SK-N-SH treated with all-trans-retinoic acid at 6 μM for 48 hours (cell line): ENCODE results near the gene SECISBP2.

Source experiments
- ATAC-seq: fragments of 200-7000 bp; cut with Tn5 transposase; 3 replicates; pipeline ENCODE4 v1.9.1; 2020; ENCODE audit warnings: mild to moderate bottlenecking, moderate library complexity
- ARNTL ChIP-seq: fragments of 450-650 bp; formaldehyde crosslinking; IDR thresholded peaks from 2 replicates; pipeline ENCODE4 v1.5.0; 2020; ENCODE audit warnings: low read depth, mild to moderate bottlenecking, moderate library complexity, borderline replicate concordance
- BACH2 ChIP-seq: fragments of 250-450 bp; sonication (Bioruptor Pico); IDR thresholded peaks from 2 replicates; pipeline ENCODE4 v1.9.0; 2021; ENCODE audit warnings: mild to moderate bottlenecking, borderline replicate concordance
- CREB5 ChIP-seq: fragments of 250-450 bp; sonication (Bioruptor Pico); IDR thresholded peaks from 2 replicates; pipeline ENCODE4 v1.5.1; 2020; ENCODE audit warnings: low read depth, mild to moderate bottlenecking, moderate library complexity
- CSDC2 ChIP-seq: fragments of 250-450 bp; sonication (Bioruptor Pico); IDR thresholded peaks from 2 replicates; pipeline ENCODE4 v1.5.0; 2020; ENCODE audit warnings: mild to moderate bottlenecking, moderate library complexity
- GLIS3 ChIP-seq: fragments of 250-450 bp; sonication (Bioruptor Pico); IDR thresholded peaks from 2 replicates; pipeline ENCODE4 v1.5.0; 2020; ENCODE audit warnings: mild to moderate bottlenecking, moderate library complexity
- ISL1 ChIP-seq: fragments of 250-450 bp; sonication (Bioruptor Pico); IDR thresholded peaks from 2 replicates; pipeline ENCODE4 v2.1.2; 2022; ENCODE audit warnings: mild to moderate bottlenecking, moderate library complexity
- OSR1 ChIP-seq: fragments of 250-450 bp; sonication (Bioruptor Pico); IDR thresholded peaks from 2 replicates; pipeline ENCODE4 v1.8.0; 2022; ENCODE audit warnings: moderate library complexity, mild to moderate bottlenecking, inconsistent platforms
- PATZ1 ChIP-seq: fragments of 250-450 bp; sonication (Bioruptor Pico); IDR thresholded peaks from 2 replicates; pipeline ENCODE4 v1.8.0; 2020; ENCODE audit warnings: mild to moderate bottlenecking, moderate library complexity, borderline replicate concordance
- POU6F1 ChIP-seq: fragments of 250-450 bp; sonication (Bioruptor Pico); IDR thresholded peaks from 2 replicates; pipeline ENCODE4 v1.8.0; 2021; ENCODE audit warnings: low read depth, mild to moderate bottlenecking, moderate library complexity, borderline replicate concordance
- PPARA ChIP-seq: fragments of 250-450 bp; sonication (Bioruptor Pico); IDR thresholded peaks from 2 replicates; pipeline ENCODE4 v1.5.0; 2020; ENCODE audit warnings: mild to moderate bottlenecking, borderline replicate concordance
- RARB ChIP-seq: fragments of 250-450 bp; sonication (Bioruptor Pico); IDR thresholded peaks from 2 replicates; pipeline ENCODE4 v1.8.0; 2021; ENCODE audit warnings: mild to moderate bottlenecking, moderate library complexity
- SNAI2 ChIP-seq: fragments of 250-450 bp; sonication (Bioruptor Pico); IDR thresholded peaks from 2 replicates; pipeline ENCODE4 v1.5.0; 2020; ENCODE audit warnings: mild to moderate bottlenecking, moderate library complexity
- TSHZ2 ChIP-seq: fragments of 250-450 bp; sonication (Bioruptor Pico); IDR thresholded peaks from 2 replicates; pipeline ENCODE4 v1.5.0; 2020; ENCODE audit warnings: mild to moderate bottlenecking, moderate library complexity
- ZC3H10 ChIP-seq: fragments of 250-450 bp; sonication (Bioruptor Pico); IDR thresholded peaks from 2 replicates; pipeline ENCODE4 v1.5.1; 2021; ENCODE audit warnings: mild to moderate bottlenecking, moderate library complexity
- ZFP3 ChIP-seq: fragments of 250-450 bp; sonication (Bioruptor Pico); IDR thresholded peaks from 2 replicates; pipeline ENCODE4 v1.5.0; 2020; ENCODE audit warnings: mild to moderate bottlenecking, moderate library complexity
- ZFP30 ChIP-seq: fragments of 450-650 bp; formaldehyde crosslinking; IDR thresholded peaks from 2 replicates; pipeline ENCODE4 v1.5.0; 2022; ENCODE audit warnings: mild to moderate bottlenecking, moderate library complexity
- ZNF565 ChIP-seq: fragments of 450-650 bp; formaldehyde crosslinking; conservative IDR thresholded peaks from 2 replicates; pipeline ENCODE4 v1.5.0; 2020; ENCODE audit warnings: low read depth, mild to moderate bottlenecking, moderate library complexity
- ZNF8 ChIP-seq: fragments of 450-650 bp; formaldehyde crosslinking; IDR thresholded peaks from 2 replicates; pipeline ENCODE4 v1.5.0; 2020; ENCODE audit warnings: mild to moderate bottlenecking, moderate library complexity

Gene SECISBP2

GRCh38 chr9:89318123-89319014 lies at the start of gene SECISBP2:
TSS of gene SECISBP2 (plus strand) at chr9:89318500. CDS start at chr9:89318577, 77 bp downstream.
- TF ChIP-seq CSDC2 = peak; percentile 90; the same call in 1 of the 2 replicates
- TF ChIP-seq BACH2 (CRISPR knock-in tag) = no peak
- 0 out of 2 replicates have a peak, but pooled peaks have one; percentile 40 for TF ChIP-seq CREB5 (CRISPR knock-in tag)
- no peak for TF ChIP-seq POU6F1 (CRISPR knock-in tag)
- TF ChIP-seq RARB (CRISPR knock-in tag) = no peak
- 0 out of 2 replicates have a peak, but pooled peaks have one; percentile 43 for TF ChIP-seq PATZ1 (CRISPR knock-in tag)
- peak; percentile 21; the same call in 1 of the 2 replicates for TF ChIP-seq TSHZ2 (CRISPR knock-in tag)
- no peak for TF ChIP-seq SNAI2 (CRISPR knock-in tag)
- TF ChIP-seq ARNTL (CRISPR knock-in tag) = 0 out of 2 replicates have a peak, but pooled peaks have one; percentile 17
- 0 out of 2 replicates have a peak, but pooled peaks have one; percentile 57 for TF ChIP-seq GLIS3 (CRISPR knock-in tag)
- TF ChIP-seq ZNF8 = no peak; the same call in 1 of the 2 replicates
- peak; percentile 61; the same call in 1 of the 2 replicates for TF ChIP-seq ZNF565 (CRISPR knock-in tag)
- peak; percentile 56 for TF ChIP-seq ZFP3 (CRISPR knock-in tag)
- 0 out of 2 replicates have a peak, but pooled peaks have one; percentile 21 for TF ChIP-seq ISL1 (CRISPR knock-in tag)
- ATAC-seq = peak; percentile 94

GRCh38 chr9:89273528-89274279 lies 44.6 kb upstream of the SECISBP2 start:
- no peak for ATAC-seq
- TF ChIP-seq ZC3H10 (no peak), OSR1 (CRISPR knock-in tag) (no peak), ZFP30 (CRISPR knock-in tag) (peak; percentile 91), PATZ1 (CRISPR knock-in tag) (no peak), GLIS3 (CRISPR knock-in tag) (no peak), POU6F1 (CRISPR knock-in tag) (no peak), PPARA (CRISPR knock-in tag) (no peak)
